HUES6 (cell line): ENCODE data around the gene PCA3.

ENCODE experiments used
- H3K27ac ChIP-seq: 2 replicates; pipeline ENCODE4 v1.7.0; 2013; ENCODE audit warnings: low read depth, mild to moderate bottlenecking, low read length, inconsistent platforms
- H3K27me3 ChIP-seq: 2 replicates; pipeline ENCODE4 v1.6.1; 2013; ENCODE audit warnings: low read length; ENCODE audit not compliant: control insufficient read depth, insufficient read depth
- H3K36me3 ChIP-seq: 2 replicates; pipeline ENCODE4 v1.6.1; 2013; ENCODE audit warnings: low read length; ENCODE audit not compliant: control insufficient read depth, insufficient read depth
- H3K4me1 ChIP-seq: 2 replicates; pipeline ENCODE4 v1.6.1; 2013; ENCODE audit warnings: low read length; ENCODE audit not compliant: control insufficient read depth, insufficient read depth
- H3K4me3 ChIP-seq: 2 replicates; pipeline ENCODE4 v1.5.1; 2013; ENCODE audit warnings: low read depth, low read length
- H3K9ac ChIP-seq: one replicate; pipeline ENCODE4 v1.6.1; 2013; ENCODE audit warnings: mild to moderate bottlenecking, low read length
- H3K9me3 ChIP-seq: 2 replicates; pipeline ENCODE4 v1.6.1; 2013; ENCODE audit warnings: low read depth, low read length; ENCODE audit not compliant: control insufficient read depth, insufficient read depth

The PCA3 gene

GRCh38 chr9:76827296-76828080, 63.2 kb downstream of the PCA3 start:
- Histone ChIP-seq H3K9ac (no peak overlapping the region), H3K9me3 (no peaks in the 10 kb centered on the region), H3K27ac (no peak overlapping the region), H3K27me3 (no peaks in the 10 kb centered on the region), H3K4me3 (no peak overlapping the region), H3K4me1 (peaks cover 6% of the 10 kb centered on the region; the same call in 1 of the 2 replicates), H3K36me3 (no peaks in the 10 kb centered on the region; the same call in 1 of the 2 replicates)

GRCh38 chr9:76828447-76828846, 64.2 kb downstream of the PCA3 start:
- H3K4me3 ChIP-seq, result no peak overlapping the region
- no peak overlapping the region for H3K9ac ChIP-seq
- no peak overlapping the region for H3K27ac ChIP-seq
- H3K9me3 ChIP-seq, result no peaks in the 10 kb centered on the region
- H3K4me1 ChIP-seq, result peaks cover 6% of the 10 kb centered on the region; the same call in 1 of the 2 replicates
- no peaks in the 10 kb centered on the region for H3K27me3 ChIP-seq
- H3K36me3 ChIP-seq, result no peaks in the 10 kb centered on the region; the same call in 1 of the 2 replicates

GRCh38 chr9:76835571-76836283, 71.5 kb downstream of the PCA3 start:
- peaks cover 13% of the 10 kb centered on the region for H3K4me1 ChIP-seq
- H3K36me3 ChIP-seq, result no peaks in the 10 kb centered on the region
- H3K27ac ChIP-seq, result no peak overlapping the region
- no peaks in the 10 kb centered on the region for H3K27me3 ChIP-seq
- H3K4me3 ChIP-seq, result no peak overlapping the region
- H3K9ac ChIP-seq, result no peak overlapping the region
- H3K9me3 ChIP-seq, result no peaks in the 10 kb centered on the region
